IMR-90 (cell line): ENCODE measurements around the gene C6. TPM values are rescaled to one million over a fixed set of nuclear protein-coding genes. Genes with fewer than 3 reads are reported as not detected.
"Not testable (repeated sequence)": the region's sequence is repeated elsewhere in the genome, so short reads cannot be mapped to it uniquely, and the experiment has no call there.

Experiments
- ATAC-seq: fragments of 200-7000 bp; cut with Tn5 transposase; 2 replicates; pipeline ENCODE4 v1.9.1; 2020; ENCODE audit warnings: low read depth, mild to moderate bottlenecking, moderate library complexity
- BruUV-seq: library from RNA; stranded (reverse); fragments of 400-500 nt; replicated peaks from 2 replicates; lab custom pipeline; 2021; lab: Mats Ljungman, UMichigan
- CTCF ChIA-PET: fragments of 300-600 bp; formaldehyde crosslinking; extraction: SDS; loops from one replicate; lab custom pipeline; 2021; ENCODE audit warnings: antibody characterized with exemption; lab: Yijun Ruan, JAX
- POLR2A ChIA-PET: fragments of 300-600 bp; sonication (Branson Sonifier 250); formaldehyde crosslinking; loops from one replicate; lab custom pipeline; 2022; ENCODE audit warnings: antibody characterized with exemption; ENCODE audit not compliant: unreplicated experiment; lab: Charles Lee
- DNase-seq: peaks from one replicate; pipeline ENCODE4 v3.0.0; 2013
- H2AFZ ChIP-seq: replicated peaks from 2 replicates; pipeline ENCODE3; 2013; ENCODE audit warnings: low read length, mild to moderate bottlenecking; ENCODE audit not compliant: poor library complexity
- H2AK5ac ChIP-seq: 2 replicates; pipeline ENCODE4 v1.6.1; 2013; ENCODE audit warnings: low read depth, low read length, inconsistent platforms
- H2AK9ac ChIP-seq: replicated peaks from 2 replicates; pipeline ENCODE3; 2013; ENCODE audit warnings: mild to moderate bottlenecking, low read depth, low read length, moderate library complexity; ENCODE audit not compliant: poor library complexity
- H2BK120ac ChIP-seq: 2 replicates; pipeline ENCODE4 v1.6.1; 2013; ENCODE audit warnings: low read depth, low read length, inconsistent platforms
- H2BK15ac ChIP-seq: 3 replicates; pipeline ENCODE4 v1.6.1; 2013; ENCODE audit warnings: low read depth, low read length, inconsistent platforms
- H2BK20ac ChIP-seq: 2 replicates; pipeline ENCODE4 v1.6.1; 2013; ENCODE audit warnings: low read depth, mild to moderate bottlenecking, inconsistent platforms, low read length, moderate library complexity
- H2BK5ac ChIP-seq: 2 replicates; pipeline ENCODE4 v1.6.1; 2013; ENCODE audit warnings: mild to moderate bottlenecking, low read depth, low read length, inconsistent platforms; ENCODE audit not compliant: poor library complexity, severe bottlenecking
- H3K14ac ChIP-seq: replicated peaks from 2 replicates; pipeline ENCODE4 v1.6.1; 2013; ENCODE audit warnings: low read depth, low read length, inconsistent platforms
- H3K18ac ChIP-seq: 2 replicates; pipeline ENCODE4 v1.6.1; 2013; ENCODE audit warnings: low read depth, low read length, control low read depth
- H3K23ac ChIP-seq: 2 replicates; pipeline ENCODE4 v1.6.1; 2013; ENCODE audit warnings: low read depth, low read length, inconsistent platforms
- H3K27ac ChIP-seq: 2 replicates; pipeline ENCODE4 v1.5.1; 2013; ENCODE audit warnings: mild to moderate bottlenecking, control low read depth, low read length; ENCODE audit not compliant: insufficient read depth
- H3K27me3 ChIP-seq: 2 replicates; pipeline ENCODE4 v1.6.1; 2013; ENCODE audit warnings: low read length; ENCODE audit not compliant: control insufficient read depth, insufficient read depth
- H3K36me3 ChIP-seq: 2 replicates; pipeline ENCODE4 v1.6.1; 2013; ENCODE audit warnings: low read length, mixed read lengths; ENCODE audit not compliant: control insufficient read depth, insufficient read depth
- H3K4ac ChIP-seq: 2 replicates; pipeline ENCODE4 v1.6.1; 2013; ENCODE audit warnings: low read depth, low read length, inconsistent platforms
- H3K4me1 ChIP-seq: 2 replicates; pipeline ENCODE4 v1.6.1; 2013; ENCODE audit warnings: low read length, mixed read lengths; ENCODE audit not compliant: control insufficient read depth, insufficient read depth
- H3K4me2 ChIP-seq: 2 replicates; pipeline ENCODE4 v1.6.1; 2013; ENCODE audit warnings: low read depth, mild to moderate bottlenecking, control low read depth, low read length, moderate library complexity
- H3K4me3 ChIP-seq: 2 replicates; pipeline ENCODE4 v1.5.1; 2013; ENCODE audit warnings: low read depth, mild to moderate bottlenecking, control low read depth, low read length, moderate library complexity; ENCODE audit not compliant: insufficient read depth
- H3K56ac ChIP-seq: 2 replicates; pipeline ENCODE4 v1.6.1; 2013; ENCODE audit warnings: low read length, inconsistent platforms; ENCODE audit not compliant: insufficient read depth; ENCODE audit errors: extremely low read depth
- H3K79me1 ChIP-seq, 2 experiments: 2 replicates each; pipeline ENCODE4 v1.6.1; 2013; ENCODE audit warnings: low read length in 2 of 2, inconsistent platforms in 1 of 2, low read depth in 1 of 2
- H3K9ac ChIP-seq: 2 replicates; pipeline ENCODE4 v1.6.1; 2013; ENCODE audit warnings: low read depth, low read length, control low read depth
- H3K9me1 ChIP-seq: 2 replicates; pipeline ENCODE4 v1.6.1; 2013; ENCODE audit warnings: low read length, inconsistent platforms; ENCODE audit not compliant: insufficient read depth
- H3K9me3 ChIP-seq: 2 replicates; pipeline ENCODE4 v1.6.1; 2013; ENCODE audit warnings: low read length; ENCODE audit not compliant: control insufficient read depth, insufficient read depth
- H4K20me1 ChIP-seq: 2 replicates; pipeline ENCODE4 v1.6.1; 2013; ENCODE audit warnings: low read length, inconsistent platforms; ENCODE audit not compliant: insufficient read depth
- H4K5ac ChIP-seq: 2 replicates; pipeline ENCODE4 v1.6.1; 2013; ENCODE audit warnings: mild to moderate bottlenecking, low read depth, low read length, control low read depth
- H4K8ac ChIP-seq, 2 experiments: 2 replicates each; pipeline ENCODE4 v1.6.1; 2013; ENCODE audit warnings: low read depth in 2 of 2, low read length in 2 of 2, control low read depth in 1 of 2, inconsistent platforms in 1 of 2
- H4K91ac ChIP-seq: 2 replicates; pipeline ENCODE4 v1.6.1; 2013; ENCODE audit warnings: low read depth, low read length, inconsistent platforms; ENCODE audit not compliant: insufficient read depth
- BHLHE40 ChIP-seq: fragments of 150-350 bp; IDR thresholded peaks from 2 replicates; pipeline ENCODE4 v1.6.1; 2016; ENCODE audit warnings: mild to moderate bottlenecking, low read depth, low read length
- ELK1 ChIP-seq: fragments of 150-350 bp; IDR thresholded peaks from 2 replicates; pipeline ENCODE4 v1.6.1; 2016; ENCODE audit warnings: low read depth, mild to moderate bottlenecking, low read length, moderate library complexity, borderline replicate concordance
- MAFK ChIP-seq: IDR thresholded peaks from 2 replicates; pipeline ENCODE4 v1.6.1; 2012; ENCODE audit warnings: low read depth, low read length, improper control_type of control experiment
- NFE2L2 ChIP-seq: fragments of 150-350 bp; IDR thresholded peaks from 2 replicates; pipeline ENCODE4 v1.6.1; 2016; ENCODE audit warnings: low read depth, mild to moderate bottlenecking, low read length
- RCOR1 ChIP-seq: IDR thresholded peaks from 2 replicates; pipeline ENCODE4 v1.6.1; 2012; ENCODE audit warnings: mild to moderate bottlenecking, low read length, improper control_type of control experiment; ENCODE audit not compliant: insufficient replicate concordance
- WGBS, 2 experiments: methylation state at CpG; one replicate each; pipeline versions ENCODE4 v1.1.5 to v1.1.7; 2013; ENCODE audit warnings: missing lambda C conversion rate in 2 of 2; ENCODE audit not compliant: insufficient read length in 1 of 2; ENCODE audit errors: extremely low coverage in 2 of 2; 5-methylcytosine and 5-hydroxymethylcytosine counted together
- dilution Hi-C: fragments of 300-500 bp; cut with HindIII; formaldehyde crosslinking; loops from one replicate; pipeline ENCODE4 v1.14.3; 2018; ENCODE audit warnings: low sequenced_read_pairs; ENCODE audit not compliant: unreplicated experiment
- in situ Hi-C: fragments of 300-500 bp; cut with MboI; formaldehyde crosslinking; loops from 3 replicates; pipeline ENCODE4 v1.14.3; 2019; ENCODE audit warnings: low sequenced_read_pairs, inconsistent platforms, mixed read lengths
- intact Hi-C: fragments of 100-400 bp; cut with micrococcal nuclease; formaldehyde crosslinking; loops from 2 replicates; pipeline ENCODE4 v1.10.0; 2022
- polyA plus RNA-seq, 3 experiments: library from polyadenylated mRNA; depleted of rRNA; stranded (reverse); fragments of >200 nt; gene quantifications; 2 replicates each; pipeline ENCODE4 v1.2.3, GENCODE V29; 2012; ENCODE audit warnings: low replicate concordance in 1 of 3
- total RNA-seq: library from RNA; depleted of rRNA; stranded (reverse); fragments of >200 nt; gene quantifications from 2 replicates; pipeline ENCODE4 v1.2.3, GENCODE V29; 2012
- TF ChIP-seq, protein P1 (sequence below): conservative IDR thresholded peaks from 2 replicates; pipeline ENCODE4 v1.5.1; 2012; ENCODE audit warnings: mild to moderate bottlenecking, low read depth, low read length, improper control_type of control experiment

C6 gene
- total and polyA plus RNA-seq, 2 of the 4 experiments (the other 2 are of a cell fraction): 0.05 to 0.18 TPM

- H3K14ac ChIP-seq: no peak overlapping the region
- H3K79me1 ChIP-seq: no peaks in the 10 kb centered on the region
- no peak overlapping the region for H3K4me2 ChIP-seq
- H2BK5ac ChIP-seq: no peak overlapping the region
- no peak overlapping the region for H3K56ac ChIP-seq
- no peak overlapping the region for H4K5ac ChIP-seq
- H3K36me3 ChIP-seq: no peaks in the 10 kb centered on the region
- no peak overlapping the region for H2BK20ac ChIP-seq
- no peaks in the 10 kb centered on the region for H4K20me1 ChIP-seq
- intact Hi-C loops: no loop called here
- H3K4ac ChIP-seq: no peak overlapping the region
- no TSS peak for BruUV-seq
- H2BK15ac ChIP-seq: no peak overlapping the region
- H2AFZ ChIP-seq: no peak overlapping the region
- H2AK5ac ChIP-seq: no peak overlapping the region
- H3K4me3 ChIP-seq: no peak overlapping the region
- no peak overlapping the region for H3K18ac ChIP-seq
- CTCF ChIA-PET: interaction anchor here (0.5 kb wide), 1 partner anchor 1109 kb away, joined by 3 read pairs; no protein-coding TSS in a partner anchor
- no peak overlapping the region for H4K8ac ChIP-seq
- no peak for ATAC-seq
- TF ChIP-seq BHLHE40 (no peak), RCOR1 (no peak), ELK1 (no peak), NFE2L2 (no peak), MAFK (no peak)
- TF ChIP-seq, protein P1, sequence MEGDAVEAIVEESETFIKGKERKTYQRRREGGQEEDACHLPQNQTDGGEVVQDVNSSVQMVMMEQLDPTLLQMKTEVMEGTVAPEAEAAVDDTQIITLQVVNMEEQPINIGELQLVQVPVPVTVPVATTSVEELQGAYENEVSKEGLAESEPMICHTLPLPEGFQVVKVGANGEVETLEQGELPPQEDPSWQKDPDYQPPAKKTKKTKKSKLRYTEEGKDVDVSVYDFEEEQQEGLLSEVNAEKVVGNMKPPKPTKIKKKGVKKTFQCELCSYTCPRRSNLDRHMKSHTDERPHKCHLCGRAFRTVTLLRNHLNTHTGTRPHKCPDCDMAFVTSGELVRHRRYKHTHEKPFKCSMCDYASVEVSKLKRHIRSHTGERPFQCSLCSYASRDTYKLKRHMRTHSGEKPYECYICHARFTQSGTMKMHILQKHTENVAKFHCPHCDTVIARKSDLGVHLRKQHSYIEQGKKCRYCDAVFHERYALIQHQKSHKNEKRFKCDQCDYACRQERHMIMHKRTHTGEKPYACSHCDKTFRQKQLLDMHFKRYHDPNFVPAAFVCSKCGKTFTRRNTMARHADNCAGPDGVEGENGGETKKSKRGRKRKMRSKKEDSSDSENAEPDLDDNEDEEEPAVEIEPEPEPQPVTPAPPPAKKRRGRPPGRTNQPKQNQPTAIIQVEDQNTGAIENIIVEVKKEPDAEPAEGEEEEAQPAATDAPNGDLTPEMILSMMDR: no peak
- H3K9ac ChIP-seq: no peak overlapping the region
- no peak overlapping the region for H2BK120ac ChIP-seq
- H3K23ac ChIP-seq: no peak overlapping the region
- in situ Hi-C loops: no loop called here
- H3K9me3 ChIP-seq: peaks cover 4% of the 10 kb centered on the region; the same call in 1 of the 2 replicates
- H4K91ac ChIP-seq: no peak overlapping the region
- dilution Hi-C loops: no loop called here
- H2AK9ac ChIP-seq: no peak overlapping the region
- no peaks in the 10 kb centered on the region for H3K4me1 ChIP-seq
- H3K27me3 ChIP-seq: no peaks in the 10 kb centered on the region
- POLR2A ChIA-PET: no interaction called here
- no peak for DNase-seq
- H3K9me1 ChIP-seq: no peaks in the 10 kb centered on the region
- no peak overlapping the region for H3K27ac ChIP-seq
These were observed 19.5 kb upstream of the C6 start for GRCh38 chr5:41232797-41233196.

DNA sequence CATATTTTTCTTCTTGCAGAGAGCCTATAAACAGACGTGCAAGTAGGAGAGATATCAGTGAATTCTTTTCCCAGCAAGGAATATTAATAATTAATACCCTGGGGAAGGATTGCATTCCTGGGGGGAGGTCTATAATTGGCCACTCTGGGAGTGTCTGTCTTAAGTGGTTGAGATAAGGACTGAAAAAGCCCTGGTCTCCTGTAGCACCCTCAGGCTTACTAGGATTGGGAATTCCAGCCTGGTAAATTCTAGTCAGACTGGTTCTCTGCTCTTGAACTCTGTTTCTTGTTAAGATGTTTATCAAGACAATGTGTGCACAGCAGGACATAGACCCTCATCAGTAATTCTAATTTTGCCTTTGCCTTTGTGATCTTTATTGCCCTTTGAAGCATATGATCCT lies 16.9 kb upstream of the C6 start:
- H2AK9ac ChIP-seq, H3K9me3 ChIP-seq, POLR2A ChIA-PET, H3K9ac ChIP-seq, H2BK120ac ChIP-seq, H4K91ac ChIP-seq, H3K4me1 ChIP-seq, CTCF ChIA-PET, dilution Hi-C loops, H3K4me2 ChIP-seq, H3K27ac ChIP-seq, H4K20me1 ChIP-seq, H3K36me3 ChIP-seq, intact Hi-C loops, H3K79me1 ChIP-seq, H3K56ac ChIP-seq, H2BK15ac ChIP-seq, DNase-seq, H4K8ac ChIP-seq, H3K4ac ChIP-seq, H3K14ac ChIP-seq, H3K18ac ChIP-seq, H2AFZ ChIP-seq, H3K27me3 ChIP-seq, H2AK5ac ChIP-seq, H3K4me3 ChIP-seq, H2BK20ac ChIP-seq, BruUV-seq, ATAC-seq, H3K9me1 ChIP-seq, H3K23ac ChIP-seq, H2BK5ac ChIP-seq, H4K5ac ChIP-seq, in situ Hi-C loops: not testable (repeated sequence)
- WGBS, 2 experiments: no CpG with 5 or more reads among the region's 1 CpG
